Activated CD4-positive, alpha-beta memory T cell treated with anti-CD3 and anti-CD28 coated beads for 36 hours (primary cell): ENCODE results near the gene LIAS. TPM values are rescaled to one million over a fixed set of nuclear protein-coding genes. Genes with fewer than 3 reads are reported as not detected.

ENCODE experiments used
- CTCF ChIA-PET: fragments of 350-600 bp; sonication (Branson Sonifier 250); formaldehyde crosslinking; loops from one replicate; lab custom pipeline; 2021; ENCODE audit warnings: antibody characterized with exemption, inconsistent platforms; lab: Charles Lee
- POLR2A ChIA-PET: fragments of 350-600 bp; sonication (Branson Sonifier 250); formaldehyde crosslinking; loops from one replicate; lab custom pipeline; 2021; ENCODE audit warnings: antibody characterized with exemption; lab: Charles Lee
- DNase-seq: peaks from one replicate; pipeline ENCODE4 v3.0.0-alpha.2; 2020
- H3K27ac Mint-ChIP-seq: one replicate; pipeline ENCODE4 v1.8.0; 2021; ENCODE audit warnings: mixed read lengths
- H3K27me3 Mint-ChIP-seq: one replicate; pipeline ENCODE4 v1.8.0; 2021; ENCODE audit warnings: mixed read lengths
- H3K36me3 Mint-ChIP-seq: one replicate; pipeline ENCODE4 v1.8.0; 2021; ENCODE audit warnings: mixed read lengths
- H3K4me1 Mint-ChIP-seq: one replicate; pipeline ENCODE4 v1.8.0; 2021; ENCODE audit warnings: low read depth, mixed read lengths
- H3K4me3 Mint-ChIP-seq: one replicate; pipeline ENCODE4 v1.8.0; 2021; ENCODE audit warnings: mild to moderate bottlenecking, mixed read lengths
- H3K9me3 Mint-ChIP-seq: one replicate; pipeline ENCODE4 v1.8.0; 2021; ENCODE audit warnings: mixed read lengths
- intact Hi-C: fragments of 100-400 bp; cut with micrococcal nuclease; formaldehyde crosslinking; loops from one replicate; pipeline ENCODE4 v1.15.1; 2023
- total RNA-seq, 2 experiments: library from RNA; stranded (reverse); gene quantifications; one replicate each; pipeline ENCODE4 v1.2.3, GENCODE V29; 2021

Gene LIAS
- total RNA-seq, 2 experiments from 2014 or later, result 23.2 to 23.7 TPM

DNA sequence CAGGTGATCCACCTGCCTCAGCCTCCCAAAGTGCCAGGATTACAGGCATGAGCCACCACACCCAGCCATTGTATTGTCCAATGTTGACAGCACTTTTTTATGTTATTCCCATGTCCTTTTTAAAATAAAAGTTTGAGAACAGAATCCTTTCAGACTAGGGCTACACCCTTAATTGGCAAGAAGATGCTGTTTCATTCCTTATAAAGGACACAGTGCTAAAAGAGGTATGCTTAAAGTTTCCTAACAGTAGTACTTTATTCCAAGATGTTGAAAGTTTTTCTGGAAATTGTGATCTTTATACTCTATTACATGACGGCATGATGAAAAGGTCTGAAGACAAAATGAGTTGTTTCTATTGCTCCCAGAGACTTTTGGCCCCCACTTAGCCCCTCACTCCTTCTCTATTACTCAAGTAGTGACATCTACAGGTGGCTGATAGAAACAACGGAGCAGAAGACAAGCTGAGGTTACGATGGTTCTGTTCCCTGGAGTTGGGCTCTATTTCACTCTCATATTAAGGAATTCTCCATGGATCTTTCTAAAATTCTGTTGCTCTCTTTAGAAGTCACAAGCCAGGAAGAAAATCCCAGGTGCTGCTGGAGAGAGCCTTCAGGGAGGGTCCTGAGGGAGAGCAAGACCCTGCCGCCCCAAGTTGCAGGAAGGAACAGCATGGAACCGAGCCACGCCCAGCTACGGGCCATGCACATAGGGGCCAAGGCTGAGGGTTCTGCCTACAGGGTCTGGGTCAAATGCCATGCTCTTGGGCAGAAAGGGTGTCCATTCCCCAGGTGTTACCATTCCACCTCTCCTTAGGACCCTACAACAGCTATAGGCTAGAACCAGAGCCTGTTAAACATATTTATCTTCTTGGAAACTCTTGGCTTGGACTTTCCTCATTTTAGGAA, 22.9 kb upstream of the LIAS start:
- intact Hi-C loops, result no loop called here
- CTCF ChIA-PET, result interaction anchor here (0.6 to 0.8 kb wide), 2 partner anchors 276 to 533 kb away, joined by 3 read pairs; no protein-coding TSS in a partner anchor
- Mint-ChIP-seq H3K27ac (no peak overlapping the region), H3K4me1 (no peaks in the 10 kb centered on the region), H3K9me3 (no peaks in the 10 kb centered on the region), H3K4me3 (no peak overlapping the region), H3K27me3 (peaks cover 2% of the 10 kb centered on the region), H3K36me3 (no peaks in the 10 kb centered on the region)
- POLR2A ChIA-PET, result no interaction called here
- DNase-seq, result no peak

DNA sequence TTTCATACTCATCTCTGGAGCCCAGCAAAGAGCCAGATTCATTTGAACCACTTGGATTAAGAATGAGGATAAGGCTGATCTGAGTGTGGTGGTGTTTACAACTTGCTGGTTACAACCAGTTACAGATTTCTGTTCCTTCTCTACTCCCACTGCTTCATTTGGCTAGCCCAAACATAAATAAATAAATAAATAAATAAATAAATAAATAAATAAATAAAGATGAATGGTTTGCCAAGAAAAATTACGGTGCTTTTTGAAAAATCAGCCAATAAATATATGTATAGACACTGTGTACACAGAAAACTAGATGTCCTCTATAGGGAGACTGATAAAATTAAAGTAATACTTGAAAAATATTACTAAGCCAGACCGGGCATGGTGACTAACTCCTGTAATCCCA, 17.3 kb upstream of the LIAS start:
- H3K4me3 Mint-ChIP-seq, result no peak overlapping the region
- peaks cover 2% of the 10 kb centered on the region for H3K27me3 Mint-ChIP-seq
- intact Hi-C loops, result no loop called here
- H3K9me3 Mint-ChIP-seq, result no peaks in the 10 kb centered on the region
- no peak overlapping the region for H3K27ac Mint-ChIP-seq
- DNase-seq, result no peak
- H3K4me1 Mint-ChIP-seq, result peaks cover 11% of the 10 kb centered on the region
- H3K36me3 Mint-ChIP-seq, result no peaks in the 10 kb centered on the region
- CTCF ChIA-PET, result no interaction called here
- POLR2A ChIA-PET, result interaction anchor here (1.1 kb wide), 1 partner anchor 75 kb away, joined by 3 read pairs; no protein-coding TSS in a partner anchor

GRCh38 chr4:39442998-39443397, 15.9 kb upstream of the LIAS start:
- CTCF ChIA-PET, result no interaction called here
- no peaks in the 10 kb centered on the region for H3K27me3 Mint-ChIP-seq
- intact Hi-C loops, result loop anchor here (1.0 kb wide), 1 partner anchor 90 kb away; no protein-coding TSS in a partner anchor
- H3K27ac Mint-ChIP-seq, result no peak overlapping the region
- H3K36me3 Mint-ChIP-seq, result peaks cover 3% of the 10 kb centered on the region
- H3K9me3 Mint-ChIP-seq, result no peaks in the 10 kb centered on the region
- peaks cover 21% of the 10 kb centered on the region for H3K4me1 Mint-ChIP-seq
- POLR2A ChIA-PET, result interaction anchor here (0.6 to 1.1 kb wide), 3 partner anchors 11 to 424 kb away, joined by 3 to 5 read pairs (median 3); no protein-coding TSS in a partner anchor
- H3K4me3 Mint-ChIP-seq, result no peak overlapping the region
- peak; percentile 22 for DNase-seq

DNA sequence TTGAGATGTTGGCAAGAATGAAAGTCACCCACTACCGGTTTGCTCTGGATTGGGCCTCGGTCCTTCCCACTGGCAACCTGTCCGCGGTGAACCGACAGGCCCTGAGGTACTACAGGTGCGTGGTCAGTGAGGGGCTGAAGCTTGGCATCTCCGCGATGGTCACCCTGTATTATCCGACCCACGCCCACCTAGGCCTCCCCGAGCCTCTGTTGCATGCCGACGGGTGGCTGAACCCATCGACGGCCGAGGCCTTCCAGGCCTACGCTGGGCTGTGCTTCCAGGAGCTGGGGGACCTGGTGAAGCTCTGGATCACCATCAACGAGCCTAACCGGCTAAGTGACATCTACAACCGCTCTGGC, 12.4 kb upstream of the LIAS start:
- no peaks in the 10 kb centered on the region for H3K9me3 Mint-ChIP-seq
- no peaks in the 10 kb centered on the region for H3K27me3 Mint-ChIP-seq
- intact Hi-C loops, result no loop called here
- no peak overlapping the region for H3K27ac Mint-ChIP-seq
- CTCF ChIA-PET, result interaction anchor here (0.7 to 1.4 kb wide), 3 partner anchors 23 to 544 kb away, joined by 3 read pairs; no protein-coding TSS in a partner anchor
- H3K36me3 Mint-ChIP-seq, result peaks cover 17% of the 10 kb centered on the region
- POLR2A ChIA-PET, result interaction anchor here (0.9 to 1.2 kb wide), 2 partner anchors 11 to 319 kb away, joined by 3 to 17 read pairs; partner anchors contain the start of genes LIAS and RPL9
- no peak overlapping the region for H3K4me3 Mint-ChIP-seq
- no peak for DNase-seq
- H3K4me1 Mint-ChIP-seq, result peaks cover 30% of the 10 kb centered on the region

GRCh38 chr4:39446842-39447573, 11.8 kb upstream of the LIAS start:
- peaks cover 33% of the 10 kb centered on the region for H3K4me1 Mint-ChIP-seq
- POLR2A ChIA-PET, result interaction anchor here (0.9 to 1.2 kb wide), 2 partner anchors 11 to 320 kb away, joined by 3 to 17 read pairs; partner anchors contain the start of genes LIAS and RPL9
- DNase-seq, result peak; percentile 67
- CTCF ChIA-PET, result interaction anchor here (0.7 to 1.4 kb wide), 2 partner anchors 94 to 544 kb away, joined by 3 read pairs; no protein-coding TSS in a partner anchor
- peak overlapping the region; percentile 32 for H3K4me3 Mint-ChIP-seq
- no peaks in the 10 kb centered on the region for H3K27me3 Mint-ChIP-seq
- no peak overlapping the region for H3K27ac Mint-ChIP-seq
- H3K9me3 Mint-ChIP-seq, result no peaks in the 10 kb centered on the region
- H3K36me3 Mint-ChIP-seq, result peaks cover 22% of the 10 kb centered on the region
- intact Hi-C loops, result no loop called here

DNA sequence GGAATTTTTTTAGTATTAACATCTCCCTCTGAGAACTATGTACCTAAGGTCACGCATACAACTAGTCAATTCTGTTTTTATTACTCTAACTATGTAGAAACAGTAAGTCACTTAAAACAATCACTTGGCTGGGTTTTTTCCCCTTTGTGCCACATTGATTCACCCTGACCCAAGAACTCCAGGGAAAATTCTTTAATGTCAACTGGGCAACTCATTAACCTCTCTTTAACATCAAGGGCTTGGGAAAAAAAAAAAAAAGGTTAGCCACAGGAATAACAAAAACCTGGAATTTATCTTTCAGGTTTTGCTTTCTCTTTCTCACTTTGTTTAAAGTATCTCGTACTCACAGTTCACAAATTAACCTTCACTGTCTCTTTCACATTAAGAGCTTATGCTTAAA, 8.2 kb upstream of the LIAS start:
- intact Hi-C loops, result no loop called here
- POLR2A ChIA-PET, result interaction anchor here (0.7 to 1.5 kb wide), 3 partner anchors 18 to 98 kb away, joined by 3 to 4 read pairs (median 3); no protein-coding TSS in a partner anchor
- Mint-ChIP-seq H3K4me1 (peaks cover 46% of the 10 kb centered on the region), H3K9me3 (no peaks in the 10 kb centered on the region), H3K36me3 (peaks cover 56% of the 10 kb centered on the region), H3K27me3 (no peaks in the 10 kb centered on the region), H3K27ac (no peak overlapping the region), H3K4me3 (no peak overlapping the region)
- CTCF ChIA-PET, result interaction anchor here (0.6 kb wide), 2 partner anchors 8 to 222 kb away, joined by 3 to 4 read pairs; partner anchors contain the start of gene LIAS
- no peak for DNase-seq

GRCh38 chr4:39451423-39452023, 7.3 kb upstream of the LIAS start:
- Mint-ChIP-seq H3K27ac (no peak overlapping the region), H3K4me3 (no peak overlapping the region), H3K9me3 (no peaks in the 10 kb centered on the region), H3K36me3 (peaks cover 64% of the 10 kb centered on the region), H3K4me1 (peaks cover 52% of the 10 kb centered on the region), H3K27me3 (no peaks in the 10 kb centered on the region)
- ChIA-PET CTCF (interaction anchor here (0.6 kb wide), 2 partner anchors 8 to 223 kb away, joined by 3 to 4 read pairs; partner anchors contain the start of gene LIAS), POLR2A (interaction anchor here (0.7 to 1.2 kb wide), 2 partner anchors 87 to 98 kb away, joined by 3 to 5 read pairs; no protein-coding TSS in a partner anchor)
- intact Hi-C loops, result no loop called here
- DNase-seq, result no peak

DNA sequence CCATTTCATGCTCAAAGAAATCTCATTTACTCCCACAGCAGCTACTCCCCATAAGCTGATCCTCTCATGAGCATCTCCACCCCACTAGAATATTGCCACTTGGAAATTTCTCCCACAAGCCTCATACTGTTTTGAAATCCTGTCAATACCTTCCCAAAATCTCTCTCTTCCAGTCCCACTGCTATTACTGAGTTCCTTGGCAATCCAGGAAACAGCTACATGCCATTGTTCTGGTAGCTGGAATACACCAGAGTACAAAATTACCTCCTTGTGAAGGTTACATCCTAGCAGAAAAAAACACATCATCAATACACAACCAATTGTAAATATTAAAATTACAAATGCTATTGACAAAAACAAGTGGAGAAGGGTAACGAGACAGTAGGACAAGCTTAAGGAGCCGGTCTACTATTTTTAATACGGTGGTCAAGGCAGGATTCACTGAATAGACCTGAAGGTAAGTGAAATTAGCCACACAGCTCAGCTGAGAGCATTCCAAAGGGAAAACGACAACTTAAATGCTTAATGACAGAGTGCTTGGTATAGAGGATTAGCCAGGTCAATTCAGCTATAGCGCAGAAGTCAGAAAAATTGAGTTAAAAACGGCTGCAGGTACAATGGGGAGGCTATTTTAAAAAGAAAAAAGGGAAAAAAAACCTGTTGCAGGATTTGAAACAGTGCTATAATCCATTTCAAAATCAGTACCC, 6.5 kb upstream of the LIAS start:
- intact Hi-C loops, result no loop called here
- DNase-seq, result no peak
- H3K4me3 Mint-ChIP-seq, result no peak overlapping the region
- H3K4me1 Mint-ChIP-seq, result peaks cover 57% of the 10 kb centered on the region
- CTCF ChIA-PET, result no interaction called here
- no peaks in the 10 kb centered on the region for H3K9me3 Mint-ChIP-seq
- no peak overlapping the region for H3K27ac Mint-ChIP-seq
- POLR2A ChIA-PET, result interaction anchor here (0.5 to 1.2 kb wide), 3 partner anchors 88 to 320 kb away, joined by 3 to 5 read pairs (median 3); no protein-coding TSS in a partner anchor
- no peaks in the 10 kb centered on the region for H3K27me3 Mint-ChIP-seq
- H3K36me3 Mint-ChIP-seq, result peaks cover 72% of the 10 kb centered on the region

DNA sequence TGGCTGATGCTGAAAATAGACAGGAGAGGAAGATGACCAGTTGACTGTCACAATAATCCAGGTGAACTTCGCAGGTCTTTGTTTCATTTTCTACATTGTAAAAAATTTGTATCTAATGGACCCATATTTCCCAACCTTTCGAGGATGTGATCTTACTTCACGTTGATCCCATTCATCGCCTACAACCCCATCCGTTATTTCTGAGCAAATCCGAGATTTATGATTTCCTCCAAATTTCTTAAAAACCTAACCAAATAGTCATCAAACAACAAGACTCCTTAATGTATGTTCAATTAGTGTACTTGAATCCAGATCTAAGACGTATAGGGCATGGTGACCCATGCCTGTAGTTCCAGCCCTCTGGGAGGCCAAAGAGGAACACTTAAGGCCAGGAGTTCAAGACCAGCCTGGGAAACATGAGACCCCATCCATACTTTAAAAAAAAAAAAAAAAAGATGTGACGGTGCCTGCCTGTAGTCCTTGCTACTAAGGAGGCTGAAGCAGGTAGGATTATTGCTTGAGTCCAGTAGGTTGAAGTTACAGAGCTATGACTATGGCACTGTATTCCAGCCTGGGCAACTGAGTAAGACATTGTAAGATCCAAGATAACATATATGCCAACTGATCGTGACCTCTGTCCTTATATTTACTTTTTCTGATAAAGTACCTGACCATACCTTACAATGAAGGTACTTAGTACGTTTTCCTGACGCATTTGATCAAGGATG, 5.8 kb upstream of the LIAS start:
- no peaks in the 10 kb centered on the region for H3K27me3 Mint-ChIP-seq
- ChIA-PET CTCF (interaction anchor here (0.6 kb wide), 1 partner anchor 97 kb away, joined by 3 read pairs; no protein-coding TSS in a partner anchor), POLR2A (interaction anchor here (0.5 to 1.2 kb wide), 4 partner anchors 10 to 100 kb away, joined by 3 to 5 read pairs (median 4); no protein-coding TSS in a partner anchor)
- no peaks in the 10 kb centered on the region for H3K9me3 Mint-ChIP-seq
- DNase-seq, result no peak
- H3K27ac Mint-ChIP-seq, result no peak overlapping the region
- peaks cover 55% of the 10 kb centered on the region for H3K4me1 Mint-ChIP-seq
- H3K36me3 Mint-ChIP-seq, result peaks cover 76% of the 10 kb centered on the region
- intact Hi-C loops, result no loop called here
- H3K4me3 Mint-ChIP-seq, result no peak overlapping the region

- H3K4me1 Mint-ChIP-seq, result peaks cover 53% of the 10 kb centered on the region
- H3K4me3 Mint-ChIP-seq, result no peak overlapping the region
- intact Hi-C loops, result no loop called here
- H3K27me3 Mint-ChIP-seq, result peaks cover under 1% of the 10 kb centered on the region
- peaks cover 83% of the 10 kb centered on the region for H3K36me3 Mint-ChIP-seq
- ChIA-PET POLR2A (interaction anchor here (0.6 to 1.1 kb wide), 3 partner anchors 11 to 100 kb away, joined by 3 to 5 read pairs (median 4); no protein-coding TSS in a partner anchor), CTCF (interaction anchor here (0.6 to 1.2 kb wide), 2 partner anchors 15 to 98 kb away, joined by 3 to 5 read pairs; no protein-coding TSS in a partner anchor)
- no peak overlapping the region for H3K27ac Mint-ChIP-seq
- no peak for DNase-seq
- H3K9me3 Mint-ChIP-seq, result peaks cover under 1% of the 10 kb centered on the region
Measured at GRCh38 chr4:39453738-39454137, 5.1 kb upstream of the LIAS start.
